GM19025 (cell line): ENCODE results near the gene VWDE.

Source experiments
- ATAC-seq: cut with Tn5 transposase; IDR thresholded peaks from one replicate; pipeline ENCODE4 v1.9.1; 2021; ENCODE audit warnings: mild to moderate bottlenecking, low read depth, moderate library complexity; ENCODE audit not compliant: unreplicated experiment

Gene VWDE

GRCh38 chr7:12337095-12337494 lies 66.6 kb downstream of the VWDE start:
- ATAC-seq: no peak

DNA sequence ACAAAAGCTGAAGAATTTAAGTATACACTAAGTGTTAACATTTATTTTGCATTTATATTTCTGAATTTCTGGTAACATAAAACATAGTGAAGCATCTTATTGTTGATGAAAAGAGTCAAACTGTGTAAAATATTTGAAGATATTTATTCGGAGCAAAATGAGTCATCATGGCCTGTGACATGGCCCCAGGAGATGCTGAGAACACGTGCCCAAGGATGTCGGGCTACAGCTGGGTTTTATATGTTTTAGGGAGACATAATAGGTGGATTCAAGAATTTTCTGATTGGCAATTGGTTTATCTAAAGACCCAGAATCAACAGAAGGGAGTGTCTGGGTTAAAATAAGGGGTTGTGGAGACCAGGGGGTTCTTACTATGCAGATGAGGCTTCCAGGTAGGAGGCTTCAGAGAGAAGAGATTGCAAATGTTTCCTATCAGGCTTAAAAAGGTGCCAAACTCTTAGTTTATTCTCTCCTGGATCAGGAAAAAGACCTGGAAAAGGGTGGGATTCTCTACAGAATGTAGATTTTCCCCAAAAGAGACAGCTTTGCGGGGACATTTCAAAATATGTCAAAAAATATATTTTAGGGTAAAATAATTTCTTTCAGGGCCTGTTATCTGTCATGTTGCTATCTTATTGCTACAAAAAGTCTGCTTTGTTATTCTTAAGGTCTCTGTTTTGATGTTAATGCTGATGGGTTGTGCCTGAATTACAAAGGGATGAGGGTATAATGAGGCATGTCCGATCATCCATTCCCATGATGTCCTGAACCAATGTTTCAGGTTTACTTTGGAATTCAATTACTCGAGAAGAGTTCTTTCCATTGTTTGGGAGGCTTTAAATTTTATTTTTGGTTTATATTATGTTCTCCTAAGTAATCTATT lies 74.5 kb downstream of the VWDE start:
- ATAC-seq: no peak

DNA sequence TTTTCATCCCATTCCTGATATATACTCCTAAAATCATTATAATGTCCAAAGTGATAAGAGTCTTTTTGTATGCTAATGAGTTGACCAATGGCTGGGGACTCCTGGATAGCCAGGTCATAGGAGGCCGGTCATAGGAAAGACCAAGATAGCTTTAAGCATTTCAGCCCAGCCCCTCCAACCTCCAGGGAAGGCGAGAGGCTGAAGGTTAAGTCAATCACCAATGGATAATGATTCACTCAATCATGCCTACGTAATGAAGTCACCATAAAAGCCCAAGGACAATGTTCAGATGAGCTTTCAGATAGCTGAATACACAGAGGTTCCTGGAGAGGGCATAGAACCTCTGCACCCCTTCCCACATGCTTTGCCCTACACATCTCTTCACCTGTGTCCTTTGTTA lies 75.7 kb downstream of the VWDE start:
- ATAC-seq: no peak

GRCh38 chr7:12325646-12326045 lies 78.0 kb downstream of the VWDE start:
- ATAC-seq: no peak

- peak; percentile 22 for ATAC-seq
Measured at GRCh38 chr7:12323415-12323814, 80.2 kb downstream of the VWDE start.

- peak; percentile 87 for ATAC-seq
Measured at GRCh38 chr7:12322903-12323300, 80.8 kb downstream of the VWDE start.

DNA sequence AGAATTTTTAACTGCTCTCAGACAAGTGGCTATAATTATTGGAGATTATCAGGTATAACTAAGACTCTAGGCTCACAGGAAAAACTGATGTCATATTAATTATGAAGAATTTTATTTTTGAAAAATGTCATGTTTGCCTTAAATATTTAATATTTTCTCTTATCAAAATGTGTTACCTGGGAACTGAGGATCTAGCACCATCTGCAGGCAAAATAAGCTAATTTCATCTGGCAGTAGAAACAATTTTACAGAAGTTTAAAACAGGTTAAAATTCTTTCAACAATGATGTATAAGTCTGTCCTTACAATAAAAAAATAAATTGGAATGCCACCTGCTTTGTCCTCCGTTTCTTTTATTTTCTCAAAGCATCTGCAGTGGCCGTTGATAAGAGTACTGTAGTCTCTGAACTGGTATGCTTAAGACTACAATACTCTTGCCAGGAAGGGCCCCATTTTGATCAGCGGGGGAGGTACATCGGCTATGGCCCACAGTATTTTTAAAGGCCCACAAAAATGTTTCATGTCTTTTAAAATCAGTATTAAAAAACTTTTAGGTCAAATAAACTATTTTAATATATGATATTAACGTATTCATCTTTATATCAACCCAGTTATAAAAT lies 81.3 kb downstream of the VWDE start:
- no peak for ATAC-seq

DNA sequence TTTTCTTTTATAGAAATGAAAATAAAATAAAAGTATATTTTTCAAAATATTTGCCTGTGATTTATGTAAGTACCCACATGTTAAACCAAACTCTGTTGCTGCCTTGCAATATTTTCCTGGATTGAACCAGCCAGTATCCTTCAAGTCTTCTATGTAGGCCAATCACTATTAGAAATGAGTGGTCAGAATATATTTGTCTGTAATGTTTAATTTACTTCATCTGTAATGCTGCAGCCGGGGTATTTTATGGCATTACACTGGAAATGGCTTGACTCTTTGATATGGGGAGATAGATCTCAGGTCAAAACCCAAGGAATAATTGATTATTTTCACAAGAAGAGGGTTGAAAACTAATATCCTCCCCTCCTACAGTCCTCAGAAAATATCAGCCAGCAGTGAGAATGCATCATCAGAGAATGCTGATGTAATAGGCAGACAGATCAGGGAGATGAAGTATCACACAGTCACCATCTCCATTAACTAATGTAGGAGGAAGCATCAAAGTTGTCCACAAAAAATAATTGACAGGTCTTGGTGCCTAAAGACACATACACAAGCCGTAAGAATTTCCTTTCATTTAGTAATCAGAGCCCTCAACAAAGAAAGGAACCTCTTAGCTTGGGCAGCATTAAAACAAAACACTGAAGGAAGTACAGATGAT lies 82.5 kb downstream of the VWDE start:
- ATAC-seq: no peak

GRCh38 chr7:12320241-12320986 lies 83.3 kb downstream of the VWDE start:
- no peak for ATAC-seq

- ATAC-seq: no peak
Measured at GRCh38 chr7:12317675-12318074, 86.0 kb downstream of the VWDE start.

- ATAC-seq: no peak
Measured at GRCh38 chr7:12316925-12317324, 86.7 kb downstream of the VWDE start.

DNA sequence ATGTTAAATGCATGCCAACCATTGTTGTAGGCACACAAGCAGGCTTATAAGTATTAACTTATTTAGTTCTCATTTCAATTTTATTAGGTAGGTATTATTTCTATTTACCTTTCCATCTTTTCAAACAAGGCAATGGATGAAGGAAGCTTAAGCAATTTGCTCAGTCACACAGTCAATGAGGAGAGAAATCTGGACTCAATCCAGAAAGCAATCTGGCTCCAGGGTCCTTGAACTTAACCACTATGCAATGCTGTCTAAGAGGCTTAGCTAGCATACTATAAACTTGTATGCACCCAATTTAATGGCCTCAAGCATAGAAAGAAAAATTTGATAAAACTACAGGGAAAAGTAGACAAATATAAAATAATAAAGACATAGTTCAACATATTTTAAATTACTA lies 88.6 kb downstream of the VWDE start:
- ATAC-seq: no peak

DNA sequence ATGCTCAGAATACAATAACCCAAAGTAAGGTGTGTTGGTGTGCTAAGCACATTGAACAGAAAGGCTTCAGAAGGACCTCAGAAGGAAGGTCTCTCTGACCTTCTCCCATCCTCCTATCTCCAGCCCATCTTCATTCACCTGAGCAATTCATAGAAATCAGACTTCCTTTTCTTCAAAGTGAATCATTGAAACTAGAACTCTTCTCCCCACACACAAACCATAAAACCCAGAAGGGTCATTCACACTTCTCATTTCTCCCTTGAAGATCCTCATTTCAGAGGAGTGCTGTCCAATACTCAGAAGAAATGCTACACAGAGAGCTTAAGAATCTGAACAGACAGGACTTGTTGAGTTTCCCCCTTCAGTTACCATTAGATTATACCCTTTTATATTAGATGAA lies 89.5 kb downstream of the VWDE start:
- peak; percentile 64 for ATAC-seq

GRCh38 chr7:12305502-12305901 lies 98.2 kb downstream of the VWDE start:
- ATAC-seq: no peak

DNA sequence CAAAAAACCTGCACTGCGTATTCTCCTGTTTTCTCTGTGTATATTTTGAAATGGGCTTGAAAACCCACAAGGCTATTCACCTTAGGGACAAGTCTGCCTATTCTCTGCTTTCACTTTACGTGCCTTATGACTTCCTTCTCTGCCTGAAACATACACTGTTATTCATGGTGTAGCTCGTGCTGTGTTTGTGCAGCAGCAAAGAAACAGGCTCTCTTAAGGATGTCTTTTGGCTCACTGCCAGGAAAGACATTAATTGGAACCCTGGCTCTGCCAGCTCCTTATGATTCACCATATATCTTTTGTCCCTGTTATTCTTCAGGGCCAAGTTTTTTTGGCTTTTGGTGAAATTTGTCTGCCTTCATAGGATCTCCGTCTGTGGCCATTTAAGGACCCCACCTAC lies 100.2 kb downstream of the VWDE start:
- ATAC-seq: no peak

DNA sequence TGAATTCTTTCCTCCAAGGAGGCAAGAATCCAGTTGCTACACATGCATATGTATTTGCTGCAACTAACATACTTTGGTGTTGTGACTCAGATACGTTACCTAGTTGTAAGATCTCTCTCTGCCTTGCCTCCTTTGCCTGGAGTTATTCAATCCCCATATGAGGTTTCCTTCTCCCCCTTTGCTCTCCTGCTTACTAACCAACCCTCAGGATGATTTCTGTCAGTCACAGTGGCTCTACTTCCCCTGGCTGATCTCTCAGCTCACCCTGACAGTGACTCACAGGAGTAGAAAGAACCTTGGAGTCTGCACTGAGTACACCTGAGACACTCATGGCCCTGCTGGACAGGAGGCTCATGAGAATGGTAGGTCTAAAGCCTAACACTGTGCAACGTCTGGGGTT lies 100.6 kb downstream of the VWDE start:
- no peak for ATAC-seq

- ATAC-seq: no peak
Measured at GRCh38 chr7:12300415-12300814, 103.2 kb downstream of the VWDE start.

- no peak for ATAC-seq
Measured at GRCh38 chr7:12299367-12299766, 104.3 kb downstream of the VWDE start.

- no peak for ATAC-seq
Measured at GRCh38 chr7:12297283-12298108, 106.2 kb downstream of the VWDE start.

DNA sequence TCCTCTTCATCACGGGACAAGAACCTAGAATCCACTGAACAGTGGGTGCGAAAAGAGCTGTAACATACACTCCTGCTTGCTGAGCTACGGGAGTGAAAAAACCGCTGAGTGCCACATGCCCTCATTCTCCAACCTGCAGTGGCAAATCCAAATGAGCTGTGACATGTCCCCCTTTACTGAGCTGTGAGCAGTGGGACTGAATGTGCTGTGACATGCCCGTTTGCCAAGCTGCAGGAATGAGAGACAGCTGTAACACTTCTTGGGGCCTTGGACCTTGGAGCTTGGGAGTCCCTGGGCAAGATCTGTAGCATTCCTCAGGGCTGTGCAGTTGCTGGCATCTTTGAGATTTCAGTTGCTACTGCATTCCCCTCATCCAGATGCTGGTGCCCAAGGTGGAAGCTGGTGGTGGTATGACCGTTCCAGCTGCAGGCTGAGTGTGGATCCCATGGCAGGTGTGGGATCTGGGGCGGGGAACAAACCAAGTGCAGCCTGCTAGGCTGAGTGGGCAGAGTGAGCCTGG lies 107.6 kb downstream of the VWDE start:
- no peak for ATAC-seq
